ENCODE data around the gene GLTP.

The GLTP gene

DNA sequence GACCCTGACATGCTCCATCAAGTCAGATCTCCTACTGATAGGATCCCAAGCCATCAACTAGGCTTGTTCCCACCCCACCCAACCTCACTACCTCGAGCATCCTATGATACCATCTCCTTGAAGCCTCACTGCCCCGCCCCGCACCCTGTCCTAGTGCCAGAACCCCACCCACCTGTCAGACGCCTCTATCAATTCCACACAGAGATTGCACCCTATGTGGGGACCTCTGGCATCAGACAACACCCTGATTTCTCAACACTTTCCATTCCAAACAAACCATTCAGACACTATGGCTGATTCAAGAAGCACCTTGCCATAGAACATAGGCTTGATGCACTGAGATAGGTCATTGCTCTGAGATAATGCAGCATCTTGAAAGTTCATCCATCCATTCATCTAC lies 3.1 kb upstream of the GLTP start (continued):
- TF ChIP-seq, protein P1, sequence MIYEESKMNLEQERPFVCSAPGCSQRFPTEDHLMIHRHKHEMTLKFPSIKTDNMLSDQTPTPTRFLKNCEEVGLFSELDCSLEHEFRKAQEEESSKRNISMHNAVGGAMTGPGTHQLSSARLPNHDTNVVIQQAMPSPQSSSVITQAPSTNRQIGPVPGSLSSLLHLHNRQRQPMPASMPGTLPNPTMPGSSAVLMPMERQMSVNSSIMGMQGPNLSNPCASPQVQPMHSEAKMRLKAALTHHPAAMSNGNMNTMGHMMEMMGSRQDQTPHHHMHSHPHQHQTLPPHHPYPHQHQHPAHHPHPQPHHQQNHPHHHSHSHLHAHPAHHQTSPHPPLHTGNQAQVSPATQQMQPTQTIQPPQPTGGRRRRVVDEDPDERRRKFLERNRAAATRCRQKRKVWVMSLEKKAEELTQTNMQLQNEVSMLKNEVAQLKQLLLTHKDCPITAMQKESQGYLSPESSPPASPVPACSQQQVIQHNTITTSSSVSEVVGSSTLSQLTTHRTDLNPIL (CRISPR knock-in tag; IDR thresholded peaks at IDR 0.05; ENCODE audit: low read depth), result no peak
- TF ChIP-seq GLIS3 (CRISPR knock-in tag; IDR thresholded peaks at IDR 0.05) (no peak), ZNF8 (CRISPR knock-in tag; IDR thresholded peaks at IDR 0.05) (no peak), ISL1 (CRISPR knock-in tag; IDR thresholded peaks at IDR 0.05) (no peak)

DNA sequence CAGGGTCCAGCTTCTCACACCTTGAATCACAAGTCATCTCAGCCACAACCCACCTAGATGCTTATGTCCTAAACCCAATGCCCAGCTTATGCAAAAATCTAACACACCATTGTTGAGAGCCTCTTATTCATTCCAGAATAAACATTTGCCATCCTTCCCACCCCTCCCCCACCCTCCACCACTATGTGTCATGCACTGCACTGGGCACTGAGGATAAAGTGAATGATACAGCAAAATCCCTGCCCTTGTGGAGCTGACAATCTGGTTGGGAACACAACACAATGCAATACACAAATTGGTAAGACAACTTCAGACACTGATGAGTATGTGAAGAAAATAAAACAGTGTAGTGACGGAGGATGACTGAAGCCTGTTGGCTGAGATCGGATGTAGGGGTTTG lies 1.4 kb upstream of the GLTP start:
- TF ChIP-seq ISL1 (CRISPR knock-in tag; IDR thresholded peaks at IDR 0.05), result no peak
- TF ChIP-seq, protein P2, sequence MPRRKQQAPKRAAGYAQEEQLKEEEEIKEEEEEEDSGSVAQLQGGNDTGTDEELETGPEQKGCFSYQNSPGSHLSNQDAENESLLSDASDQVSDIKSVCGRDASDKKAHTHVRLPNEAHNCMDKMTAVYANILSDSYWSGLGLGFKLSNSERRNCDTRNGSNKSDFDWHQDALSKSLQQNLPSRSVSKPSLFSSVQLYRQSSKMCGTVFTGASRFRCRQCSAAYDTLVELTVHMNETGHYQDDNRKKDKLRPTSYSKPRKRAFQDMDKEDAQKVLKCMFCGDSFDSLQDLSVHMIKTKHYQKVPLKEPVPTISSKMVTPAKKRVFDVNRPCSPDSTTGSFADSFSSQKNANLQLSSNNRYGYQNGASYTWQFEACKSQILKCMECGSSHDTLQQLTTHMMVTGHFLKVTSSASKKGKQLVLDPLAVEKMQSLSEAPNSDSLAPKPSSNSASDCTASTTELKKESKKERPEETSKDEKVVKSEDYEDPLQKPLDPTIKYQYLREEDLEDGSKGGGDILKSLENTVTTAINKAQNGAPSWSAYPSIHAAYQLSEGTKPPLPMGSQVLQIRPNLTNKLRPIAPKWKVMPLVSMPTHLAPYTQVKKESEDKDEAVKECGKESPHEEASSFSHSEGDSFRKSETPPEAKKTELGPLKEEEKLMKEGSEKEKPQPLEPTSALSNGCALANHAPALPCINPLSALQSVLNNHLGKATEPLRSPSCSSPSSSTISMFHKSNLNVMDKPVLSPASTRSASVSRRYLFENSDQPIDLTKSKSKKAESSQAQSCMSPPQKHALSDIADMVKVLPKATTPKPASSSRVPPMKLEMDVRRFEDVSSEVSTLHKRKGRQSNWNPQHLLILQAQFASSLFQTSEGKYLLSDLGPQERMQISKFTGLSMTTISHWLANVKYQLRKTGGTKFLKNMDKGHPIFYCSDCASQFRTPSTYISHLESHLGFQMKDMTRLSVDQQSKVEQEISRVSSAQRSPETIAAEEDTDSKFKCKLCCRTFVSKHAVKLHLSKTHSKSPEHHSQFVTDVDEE (CRISPR knock-in tag; IDR thresholded peaks at IDR 0.05), result no peak
- TF ChIP-seq, protein P3, sequence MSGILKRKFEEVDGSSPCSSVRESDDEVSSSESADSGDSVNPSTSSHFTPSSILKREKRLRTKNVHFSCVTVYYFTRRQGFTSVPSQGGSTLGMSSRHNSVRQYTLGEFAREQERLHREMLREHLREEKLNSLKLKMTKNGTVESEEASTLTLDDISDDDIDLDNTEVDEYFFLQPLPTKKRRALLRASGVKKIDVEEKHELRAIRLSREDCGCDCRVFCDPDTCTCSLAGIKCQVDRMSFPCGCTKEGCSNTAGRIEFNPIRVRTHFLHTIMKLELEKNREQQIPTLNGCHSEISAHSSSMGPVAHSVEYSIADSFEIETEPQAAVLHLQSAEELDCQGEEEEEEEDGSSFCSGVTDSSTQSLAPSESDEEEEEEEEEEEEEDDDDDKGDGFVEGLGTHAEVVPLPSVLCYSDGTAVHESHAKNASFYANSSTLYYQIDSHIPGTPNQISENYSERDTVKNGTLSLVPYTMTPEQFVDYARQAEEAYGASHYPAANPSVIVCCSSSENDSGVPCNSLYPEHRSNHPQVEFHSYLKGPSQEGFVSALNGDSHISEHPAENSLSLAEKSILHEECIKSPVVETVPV (CRISPR knock-in tag; IDR thresholded peaks at IDR 0.05), result no peak
- no peak for TF ChIP-seq ESRRG (CRISPR knock-in tag; IDR thresholded peaks at IDR 0.05)
- no peak for TF ChIP-seq CSDC2 (CRISPR knock-in tag; IDR thresholded peaks at IDR 0.05)
- no peak for ATAC-seq

DNA sequence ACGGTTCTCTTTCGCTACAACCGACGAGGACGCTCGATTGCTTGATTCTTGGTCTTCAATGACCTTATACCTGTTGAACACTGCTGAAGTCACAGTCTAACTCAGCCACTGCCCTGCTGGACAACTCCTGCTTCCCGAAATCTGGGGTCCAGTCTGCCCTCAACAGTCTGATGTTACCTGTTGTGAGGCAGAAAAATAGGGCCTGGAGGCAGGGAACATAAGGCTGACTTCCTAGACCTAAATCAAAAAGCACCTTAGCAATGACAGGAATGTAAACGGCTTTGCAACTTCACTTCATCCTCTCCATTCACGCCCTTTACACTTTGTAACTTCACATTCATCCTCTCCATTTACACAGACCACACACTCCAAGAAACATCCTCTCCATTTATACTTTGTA lies 597 bp upstream of the GLTP start:
- peak; percentile 21 for ATAC-seq
- TF ChIP-seq, protein P4, sequence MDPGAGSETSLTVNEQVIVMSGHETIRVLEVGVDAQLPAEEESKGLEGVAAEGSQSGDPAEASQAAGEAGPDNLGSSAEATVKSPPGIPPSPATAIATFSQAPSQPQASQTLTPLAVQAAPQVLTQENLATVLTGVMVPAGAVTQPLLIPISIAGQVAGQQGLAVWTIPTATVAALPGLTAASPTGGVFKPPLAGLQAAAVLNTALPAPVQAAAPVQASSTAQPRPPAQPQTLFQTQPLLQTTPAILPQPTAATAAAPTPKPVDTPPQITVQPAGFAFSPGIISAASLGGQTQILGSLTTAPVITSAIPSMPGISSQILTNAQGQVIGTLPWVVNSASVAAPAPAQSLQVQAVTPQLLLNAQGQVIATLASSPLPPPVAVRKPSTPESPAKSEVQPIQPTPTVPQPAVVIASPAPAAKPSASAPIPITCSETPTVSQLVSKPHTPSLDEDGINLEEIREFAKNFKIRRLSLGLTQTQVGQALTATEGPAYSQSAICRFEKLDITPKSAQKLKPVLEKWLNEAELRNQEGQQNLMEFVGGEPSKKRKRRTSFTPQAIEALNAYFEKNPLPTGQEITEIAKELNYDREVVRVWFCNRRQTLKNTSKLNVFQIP (CRISPR knock-in tag; IDR thresholded peaks at IDR 0.05; ENCODE audit: borderline replicate concordance, low read depth), result no peak
- TF ChIP-seq ISL1 (CRISPR knock-in tag; IDR thresholded peaks at IDR 0.05) (no peak), RARB (CRISPR knock-in tag; IDR thresholded peaks at IDR 0.05) (no peak), ZFP3 (CRISPR knock-in tag; IDR thresholded peaks at IDR 0.05) (no peak), ZNF8 (CRISPR knock-in tag; IDR thresholded peaks at IDR 0.05) (no peak), GLIS3 (CRISPR knock-in tag; IDR thresholded peaks at IDR 0.05) (no peak), ZNF565 (CRISPR knock-in tag; conservative IDR thresholded peaks at IDR 0.05; ENCODE audit: low read depth) (no peak), ESRRG (CRISPR knock-in tag; IDR thresholded peaks at IDR 0.05) (no peak), ZFP30 (CRISPR knock-in tag; IDR thresholded peaks at IDR 0.05) (no peak), BACH2 (CRISPR knock-in tag; IDR thresholded peaks at IDR 0.05; ENCODE audit: borderline replicate concordance) (no peak), OSR1 (CRISPR knock-in tag; IDR thresholded peaks at IDR 0.05) (no peak), ZNF70 (CRISPR knock-in tag; IDR thresholded peaks at IDR 0.05) (no peak), CSDC2 (CRISPR knock-in tag; IDR thresholded peaks at IDR 0.05) (no peak), TOX (CRISPR knock-in tag; IDR thresholded peaks at IDR 0.05; ENCODE audit: borderline replicate concordance) (no peak), ZC3H10 (CRISPR knock-in tag; IDR thresholded peaks at IDR 0.05) (no peak)
- TF ChIP-seq, protein P1 (CRISPR knock-in tag; IDR thresholded peaks at IDR 0.05; ENCODE audit: low read depth), result no peak
- TF ChIP-seq, protein P5, sequence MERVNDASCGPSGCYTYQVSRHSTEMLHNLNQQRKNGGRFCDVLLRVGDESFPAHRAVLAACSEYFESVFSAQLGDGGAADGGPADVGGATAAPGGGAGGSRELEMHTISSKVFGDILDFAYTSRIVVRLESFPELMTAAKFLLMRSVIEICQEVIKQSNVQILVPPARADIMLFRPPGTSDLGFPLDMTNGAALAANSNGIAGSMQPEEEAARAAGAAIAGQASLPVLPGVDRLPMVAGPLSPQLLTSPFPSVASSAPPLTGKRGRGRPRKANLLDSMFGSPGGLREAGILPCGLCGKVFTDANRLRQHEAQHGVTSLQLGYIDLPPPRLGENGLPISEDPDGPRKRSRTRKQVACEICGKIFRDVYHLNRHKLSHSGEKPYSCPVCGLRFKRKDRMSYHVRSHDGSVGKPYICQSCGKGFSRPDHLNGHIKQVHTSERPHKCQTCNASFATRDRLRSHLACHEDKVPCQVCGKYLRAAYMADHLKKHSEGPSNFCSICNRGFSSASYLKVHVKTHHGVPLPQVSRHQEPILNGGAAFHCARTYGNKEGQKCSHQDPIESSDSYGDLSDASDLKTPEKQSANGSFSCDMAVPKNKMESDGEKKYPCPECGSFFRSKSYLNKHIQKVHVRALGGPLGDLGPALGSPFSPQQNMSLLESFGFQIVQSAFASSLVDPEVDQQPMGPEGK (CRISPR knock-in tag; IDR thresholded peaks at IDR 0.05; ENCODE audit: borderline replicate concordance), result no peak
- TF ChIP-seq, protein P3 (CRISPR knock-in tag; IDR thresholded peaks at IDR 0.05), result no peak

Data from SK-N-SH treated with all-trans-retinoic acid at 6 μM for 48 hours (cell line).